Testis (tissue), 2 donors: ENCODE measurements around the gene OR2S2.

ENCODE experiments used
- POLR2A ChIP-seq: fragments of 450-650 bp; IDR thresholded peaks from one replicate; pipeline ENCODE4 v1.6.1; 2017; ENCODE audit warnings: antibody characterized with exemption, mild to moderate bottlenecking, moderate library complexity
- TF ChIP-seq, protein P1 (sequence below), 3 experiments: fragments of 450-650 bp in 2 of 3; fragments of 200-600 bp in 1 of 3; sonication (generic) in 1 of 3; IDR thresholded peaks; one replicate each; pipeline ENCODE4 v1.5.1; 2016 to 2019; ENCODE audit warnings: antibody characterized with exemption in 3 of 3, mild to moderate bottlenecking in 2 of 3, moderate library complexity in 1 of 3

DNA sequence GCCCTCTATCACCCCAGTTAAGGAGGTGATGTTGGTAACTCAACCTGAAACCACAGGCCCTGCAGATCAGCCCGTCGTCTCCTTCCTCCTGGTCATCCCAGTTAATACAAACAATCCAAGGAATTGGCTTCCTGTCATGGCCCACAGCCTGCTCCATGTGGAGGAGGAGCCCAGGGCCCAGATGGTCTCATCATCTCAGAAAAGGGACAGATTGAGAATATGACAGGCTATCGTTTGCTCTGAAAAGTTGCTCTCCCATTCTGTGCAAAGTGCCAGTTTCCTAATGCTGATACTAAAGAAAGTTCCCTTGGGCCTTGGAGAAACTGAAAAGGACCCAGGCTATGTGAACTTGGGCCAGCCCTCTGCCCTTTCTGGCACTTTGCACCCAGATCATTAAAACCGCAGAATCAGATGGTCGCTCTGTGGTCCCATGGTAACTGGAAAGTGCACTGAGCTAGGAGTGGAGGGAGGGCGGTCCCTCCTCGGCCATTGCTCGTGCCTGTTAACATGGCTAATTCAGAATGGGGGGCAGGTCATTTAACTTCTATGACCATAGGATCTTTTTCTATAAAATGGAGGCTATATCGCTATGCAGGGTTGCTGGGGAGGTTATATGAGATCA is 49.3 kb downstream of the OR2S2 start:
- TF ChIP-seq, protein P1, sequence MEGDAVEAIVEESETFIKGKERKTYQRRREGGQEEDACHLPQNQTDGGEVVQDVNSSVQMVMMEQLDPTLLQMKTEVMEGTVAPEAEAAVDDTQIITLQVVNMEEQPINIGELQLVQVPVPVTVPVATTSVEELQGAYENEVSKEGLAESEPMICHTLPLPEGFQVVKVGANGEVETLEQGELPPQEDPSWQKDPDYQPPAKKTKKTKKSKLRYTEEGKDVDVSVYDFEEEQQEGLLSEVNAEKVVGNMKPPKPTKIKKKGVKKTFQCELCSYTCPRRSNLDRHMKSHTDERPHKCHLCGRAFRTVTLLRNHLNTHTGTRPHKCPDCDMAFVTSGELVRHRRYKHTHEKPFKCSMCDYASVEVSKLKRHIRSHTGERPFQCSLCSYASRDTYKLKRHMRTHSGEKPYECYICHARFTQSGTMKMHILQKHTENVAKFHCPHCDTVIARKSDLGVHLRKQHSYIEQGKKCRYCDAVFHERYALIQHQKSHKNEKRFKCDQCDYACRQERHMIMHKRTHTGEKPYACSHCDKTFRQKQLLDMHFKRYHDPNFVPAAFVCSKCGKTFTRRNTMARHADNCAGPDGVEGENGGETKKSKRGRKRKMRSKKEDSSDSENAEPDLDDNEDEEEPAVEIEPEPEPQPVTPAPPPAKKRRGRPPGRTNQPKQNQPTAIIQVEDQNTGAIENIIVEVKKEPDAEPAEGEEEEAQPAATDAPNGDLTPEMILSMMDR (IDR thresholded peaks at IDR 0.05), result no peak
- no peak for TF ChIP-seq POLR2A
